ENCODE data around the gene FHOD3.

The FHOD3 gene

GRCh38 chr18:36387310-36387709, 89.8 kb downstream of the FHOD3 start:
- DNase-seq, result no peak

- no peak for DNase-seq
Measured at GRCh38 chr18:36388310-36388709, 90.8 kb downstream of the FHOD3 start.

GRCh38 chr18:36389027-36389426, 91.5 kb downstream of the FHOD3 start:
- DNase-seq, result no peak

- no peak for DNase-seq
Measured at GRCh38 chr18:36389811-36390581, 92.5 kb downstream of the FHOD3 start.

DNA sequence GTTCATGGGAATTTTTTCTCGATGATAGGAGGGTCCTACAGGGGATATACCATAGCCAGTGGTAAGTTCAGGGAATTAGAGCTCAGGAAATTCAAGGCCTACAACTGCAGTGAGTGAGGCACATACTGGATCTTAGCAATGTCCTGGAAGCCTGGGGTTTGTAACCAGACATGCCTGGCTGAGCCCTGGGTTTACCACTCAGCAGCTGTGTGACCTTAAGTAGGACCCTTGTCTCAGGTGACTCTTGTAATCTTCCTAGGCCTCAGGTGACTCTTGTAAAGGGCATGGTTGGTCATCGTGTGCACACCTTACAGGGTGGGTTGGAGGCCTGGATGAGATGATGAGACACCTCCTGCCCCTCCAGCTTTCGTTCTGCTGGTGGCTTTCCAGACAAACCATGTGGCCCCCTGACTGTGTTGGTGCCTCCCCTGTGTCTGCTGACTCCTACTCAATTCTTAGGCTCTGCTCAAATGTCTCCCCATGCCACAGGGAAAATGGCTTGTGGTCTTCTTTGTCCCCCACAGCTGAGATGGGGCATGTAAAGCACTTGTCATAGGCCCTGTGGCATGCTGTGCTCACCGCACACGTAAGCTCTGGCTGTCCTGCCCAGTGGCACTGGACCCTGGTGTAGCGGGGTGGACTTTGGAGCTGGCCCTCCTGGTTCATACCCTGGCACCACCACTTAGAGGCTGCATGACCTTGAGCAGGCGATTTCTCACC, 94.1 kb downstream of the FHOD3 start:
- no peak for DNase-seq

DNA sequence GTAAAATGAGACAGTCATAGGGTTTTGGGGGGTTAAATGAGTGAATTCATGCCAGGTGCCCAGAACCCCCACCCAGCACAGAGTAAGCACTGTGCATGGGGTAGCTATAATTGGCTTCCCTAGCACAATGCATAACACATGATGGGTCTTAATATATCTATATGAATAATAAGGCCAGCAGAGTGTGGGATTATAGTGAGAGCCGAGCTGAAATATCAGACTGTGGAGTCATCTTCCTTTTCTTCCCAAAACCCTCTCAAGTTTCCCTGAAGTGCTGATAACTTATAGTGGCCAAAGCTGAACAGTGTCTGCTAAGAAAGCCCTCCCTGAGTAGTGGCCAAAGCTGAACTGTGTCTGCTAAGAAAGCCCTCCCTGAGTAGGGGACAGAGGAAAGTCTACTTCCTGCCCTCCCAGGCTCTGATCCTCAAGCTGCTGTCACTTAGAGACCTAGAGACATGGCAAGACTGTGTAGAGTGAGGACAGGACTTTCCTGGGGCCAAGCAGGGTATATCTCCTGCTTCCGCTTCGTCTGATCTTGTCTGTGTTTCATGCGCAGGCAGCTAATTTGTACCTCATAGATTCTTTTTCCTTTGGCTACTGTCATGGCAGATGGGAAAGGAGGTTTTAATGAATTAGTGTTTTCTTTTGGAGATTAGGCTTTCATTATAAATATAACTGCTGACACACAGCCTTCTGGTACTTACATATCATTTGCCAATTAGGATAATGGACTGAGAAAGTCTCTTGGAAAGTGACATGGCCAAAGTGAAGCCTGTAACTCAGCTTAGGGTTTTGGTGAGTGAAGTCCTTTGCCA, 94.9 kb downstream of the FHOD3 start:
- DNase-seq, result no peak

DNA sequence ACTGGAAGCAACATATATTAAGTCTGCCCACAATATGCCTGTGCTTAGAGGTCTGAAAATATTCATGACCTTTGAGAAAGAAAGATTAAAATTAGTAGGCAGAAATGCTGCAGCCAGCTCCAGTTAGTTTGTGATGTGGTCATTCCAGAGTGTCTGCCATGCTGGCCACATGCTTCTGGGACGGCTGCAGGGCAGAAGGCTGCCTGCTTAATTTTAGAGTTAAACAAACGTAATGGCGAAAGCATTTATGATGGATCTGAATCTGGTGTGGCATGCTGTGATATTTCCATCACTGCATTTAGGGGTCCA, 95.4 kb downstream of the FHOD3 start:
- no peak for DNase-seq

- no peak for DNase-seq
Measured at GRCh38 chr18:36394486-36394885, 97.0 kb downstream of the FHOD3 start.

- no peak for DNase-seq
Measured at GRCh38 chr18:36396190-36396589, 98.7 kb downstream of the FHOD3 start.

- DNase-seq, result no peak
Measured at GRCh38 chr18:36397033-36397432, 99.5 kb downstream of the FHOD3 start.

DNA sequence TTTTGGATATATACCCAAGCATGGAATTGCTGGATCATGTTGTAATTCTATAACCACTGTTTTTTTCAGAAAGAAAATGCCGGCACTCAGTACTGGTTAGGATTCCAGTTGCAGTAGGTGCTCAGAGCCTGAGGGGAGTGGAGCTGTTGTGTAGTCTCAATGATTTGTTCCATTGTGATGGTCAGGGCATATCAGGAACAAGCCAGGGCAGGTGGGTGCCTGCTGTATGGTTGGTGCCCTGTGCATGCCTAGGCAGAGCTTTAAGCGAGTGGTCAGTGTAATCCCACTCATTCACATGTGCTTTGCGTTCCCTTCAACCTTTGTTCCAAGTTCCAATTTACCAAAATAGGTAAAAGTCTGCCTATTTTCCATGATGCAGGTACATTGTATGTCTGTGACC, 100.9 kb downstream of the FHOD3 start:
- no peak for DNase-seq

DNA sequence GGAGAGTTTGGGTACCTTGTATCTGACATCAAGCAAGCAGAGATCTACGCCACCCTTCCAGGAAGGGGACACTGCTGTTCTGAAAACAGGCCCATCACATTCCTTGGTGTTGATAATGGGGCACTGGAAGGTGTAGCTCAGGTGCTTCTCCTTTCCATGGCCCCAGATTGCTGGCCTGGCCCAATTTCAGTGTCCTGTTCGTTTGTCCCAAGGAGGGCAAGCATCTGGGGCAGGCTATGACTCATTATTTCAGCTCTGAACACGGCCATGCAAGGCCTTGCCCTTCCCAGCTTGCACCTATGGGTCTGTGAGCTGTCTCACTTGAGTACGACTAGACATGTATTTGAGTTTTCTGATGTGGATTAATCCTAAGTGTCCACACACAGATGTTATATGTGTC, 101.5 kb downstream of the FHOD3 start:
- no peak for DNase-seq

DNA sequence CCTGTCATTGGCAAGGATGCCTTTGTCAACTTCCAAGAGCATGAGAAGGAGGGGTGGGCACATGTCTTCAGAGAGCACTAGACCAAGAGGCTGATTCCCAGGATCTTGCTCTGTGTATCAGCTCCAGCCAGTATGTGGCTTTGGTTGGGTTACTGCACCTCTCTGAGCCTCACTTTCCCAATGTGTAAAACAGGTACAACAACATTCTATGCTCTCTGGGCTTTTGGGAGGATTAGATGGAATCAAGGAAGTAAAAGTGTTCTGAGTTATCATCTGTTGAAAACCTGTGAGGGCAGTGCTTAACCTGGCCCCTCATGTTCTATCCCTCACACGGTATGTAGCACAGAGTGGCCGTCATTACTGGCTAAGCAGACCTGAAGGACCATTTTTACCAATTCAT, 103.9 kb downstream of the FHOD3 start:
- no peak for DNase-seq

DNA sequence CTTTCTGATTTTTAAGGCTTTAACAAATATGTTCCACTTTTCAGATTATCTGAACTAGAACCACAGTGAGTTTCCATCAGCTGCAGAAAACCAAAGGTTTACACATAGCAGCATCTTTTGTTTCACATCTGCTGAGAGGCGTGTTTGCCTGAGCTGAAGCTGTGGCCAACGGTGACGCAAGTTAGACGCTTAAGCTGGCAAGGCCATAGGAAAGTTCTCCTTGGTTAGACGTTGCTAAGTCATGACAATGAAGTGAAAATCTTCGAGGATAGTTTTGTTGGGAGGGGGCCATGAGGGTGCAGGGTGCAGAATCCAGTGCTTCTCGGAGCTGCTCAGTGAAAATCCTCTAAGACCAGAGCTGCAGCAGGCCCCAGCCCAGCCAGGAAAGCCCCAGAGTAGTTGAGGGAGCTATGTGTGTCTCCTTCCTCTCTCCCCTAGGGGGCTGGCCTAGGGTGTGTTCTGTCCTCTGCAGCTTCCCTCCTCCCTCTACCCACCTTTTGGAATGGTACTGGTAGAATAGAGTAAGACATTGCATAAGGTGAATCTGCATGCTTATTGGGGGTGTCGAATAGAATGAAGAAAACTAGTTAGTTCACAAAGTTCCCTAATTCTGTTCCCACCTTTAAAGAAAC, 105.4 kb downstream of the FHOD3 start:
- DNase-seq, result no peak

GRCh38 chr18:36403896-36404820, 106.6 kb downstream of the FHOD3 start:
- no peak for DNase-seq

DNA sequence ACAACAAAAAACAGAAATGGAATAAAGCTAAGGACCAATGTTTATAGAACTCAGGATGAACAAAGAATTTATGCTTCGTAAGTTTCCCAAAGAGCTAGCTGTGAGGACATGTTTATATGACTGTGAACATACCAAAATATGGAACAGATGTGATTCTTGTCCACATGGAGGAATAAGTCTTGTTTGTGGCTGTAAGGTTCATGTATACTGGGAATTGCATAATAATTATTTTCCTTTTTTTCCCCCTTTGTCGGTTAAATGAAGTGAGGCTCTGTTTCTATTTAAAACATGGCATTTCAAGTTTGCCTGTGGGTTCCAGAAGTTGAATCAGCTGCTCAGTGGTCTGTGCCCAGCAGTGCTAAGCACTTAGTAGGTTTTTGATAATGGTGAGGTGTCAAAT, 108.1 kb downstream of the FHOD3 start:
- DNase-seq, result no peak

DNA sequence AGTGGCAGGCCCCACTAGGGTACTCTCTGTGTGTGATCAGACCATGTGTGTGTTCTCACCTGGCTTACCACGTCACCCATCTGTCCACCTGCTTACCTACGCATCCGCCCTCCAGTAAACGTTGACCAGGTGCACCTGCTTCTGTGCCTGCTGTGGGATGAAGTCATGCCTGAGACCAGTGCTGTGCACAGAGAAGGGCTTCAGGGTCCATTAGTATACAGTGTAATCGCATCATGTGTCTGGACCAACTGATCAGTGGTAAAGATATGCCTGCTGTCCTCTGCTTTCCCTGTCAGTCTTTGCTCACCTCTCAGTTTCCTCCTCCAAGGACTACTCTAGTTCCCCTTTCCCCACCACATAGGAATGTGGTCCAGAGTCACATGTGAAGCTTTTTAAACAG, 109.3 kb downstream of the FHOD3 start:
- no peak for DNase-seq

DNA sequence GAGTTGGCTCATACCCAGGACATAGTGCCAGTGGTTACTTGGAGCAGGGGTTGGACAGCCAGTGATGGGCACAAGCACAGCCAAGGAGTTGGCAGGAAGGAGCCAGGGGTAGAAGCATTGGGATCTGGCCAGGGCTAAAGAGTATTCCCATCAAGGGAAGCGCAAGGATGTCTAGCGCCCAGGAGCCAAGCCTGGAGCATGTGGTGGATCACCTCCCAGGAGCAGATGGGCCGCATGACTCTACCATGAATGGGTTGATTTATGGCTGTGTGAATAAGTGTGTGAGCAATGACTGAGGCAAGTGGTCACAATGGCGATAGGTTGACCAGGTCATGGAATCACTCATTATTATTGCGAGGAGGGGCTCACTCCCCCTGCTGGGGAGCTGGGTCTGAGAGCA, 111.1 kb downstream of the FHOD3 start:
- no peak for DNase-seq

- DNase-seq, result no peak
Measured at GRCh38 chr18:36409779-36410178, 112.3 kb downstream of the FHOD3 start.

GRCh38 chr18:36410346-36410745, 112.8 kb downstream of the FHOD3 start:
- no peak for DNase-seq

GRCh38 chr18:36411745-36412168, 114.2 kb downstream of the FHOD3 start:
- DNase-seq, result no peak

GRCh38 chr18:36412778-36413177, 115.3 kb downstream of the FHOD3 start:
- DNase-seq, result no peak
